ENCODE data around the gene RBM33.
"Not testable (repeated sequence)": the region's sequence is repeated elsewhere in the genome, so short reads cannot be mapped to it uniquely, and the experiment has no call there.

The RBM33 gene

DNA sequence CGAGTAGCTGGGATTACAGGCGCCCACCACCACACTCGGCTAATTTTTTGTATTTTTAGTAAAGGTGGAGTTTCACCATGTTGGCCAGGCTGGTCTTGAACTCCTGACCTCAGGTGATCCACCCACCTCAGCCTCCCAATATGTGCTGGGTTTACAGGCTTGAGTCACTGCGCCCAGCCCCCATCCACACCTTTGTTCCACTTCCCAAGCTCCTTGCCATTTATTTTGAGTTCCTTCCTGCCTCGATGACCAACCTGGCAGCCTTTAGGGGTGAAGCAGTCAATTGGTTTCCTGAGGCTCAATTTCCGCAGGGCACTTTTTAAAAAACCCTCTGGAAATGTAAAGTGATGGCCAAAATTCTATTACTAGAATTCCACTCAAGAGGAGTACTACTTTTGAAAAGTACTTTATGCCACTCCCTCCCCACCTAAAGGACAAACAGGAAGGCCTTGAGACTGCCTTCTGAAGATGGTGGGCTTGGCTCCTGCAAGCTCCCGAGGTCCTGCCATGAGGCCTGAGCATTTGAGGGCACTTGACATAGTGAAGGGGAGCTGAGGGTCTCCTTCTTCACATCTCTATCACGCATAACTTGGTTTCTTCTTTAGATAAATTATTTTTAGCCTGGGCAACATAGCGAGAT, 32.5 kb upstream of the RBM33 start:
- no peak overlapping the region for H3K4me3 Mint-ChIP-seq
- peaks cover 3% of the 10 kb centered on the region for H3K36me3 Mint-ChIP-seq
- DNase-seq = no peak
- CTCF ChIA-PET = interaction anchor here (1.2 to 2.5 kb wide), 3 partner anchors 13 to 156 kb away, joined by 3 to 12 read pairs (median 3); no protein-coding TSS in a partner anchor
- no peaks in the 10 kb centered on the region for H3K4me1 Mint-ChIP-seq
- H3K9me3 Mint-ChIP-seq = peaks cover 8% of the 10 kb centered on the region
- H3K27me3 Mint-ChIP-seq = peaks cover 13% of the 10 kb centered on the region
- H3K27ac Mint-ChIP-seq = no peak overlapping the region

DNA sequence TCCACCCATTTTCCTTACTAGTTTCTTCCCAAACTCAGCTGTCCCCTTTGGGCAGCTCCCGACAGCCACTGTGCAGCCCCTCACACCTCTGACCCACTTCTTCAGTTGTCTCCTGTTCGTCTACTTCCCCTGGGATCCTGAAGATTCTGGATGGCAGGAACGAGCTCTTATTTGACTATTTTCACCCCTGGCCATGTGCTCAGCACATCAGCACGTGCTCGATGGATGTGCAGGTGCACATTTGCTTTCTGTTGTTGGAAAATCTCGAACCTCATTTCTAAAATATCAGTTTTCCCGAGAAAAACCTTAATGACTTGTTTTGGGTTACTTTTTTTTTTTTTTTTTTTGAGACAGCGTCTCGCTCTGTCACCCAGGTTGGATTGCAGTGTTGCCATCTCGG, 31.8 kb upstream of the RBM33 start:
- no peak overlapping the region for H3K4me3 Mint-ChIP-seq
- H3K4me1 Mint-ChIP-seq = no peaks in the 10 kb centered on the region
- peaks cover 13% of the 10 kb centered on the region for H3K27me3 Mint-ChIP-seq
- no peak for DNase-seq
- CTCF ChIA-PET = interaction anchor here (1.2 to 2.5 kb wide), 2 partner anchors 14 to 155 kb away, joined by 3 to 12 read pairs; no protein-coding TSS in a partner anchor
- peaks cover 3% of the 10 kb centered on the region for H3K36me3 Mint-ChIP-seq
- H3K9me3 Mint-ChIP-seq = peaks cover 8% of the 10 kb centered on the region
- H3K27ac Mint-ChIP-seq = no peak overlapping the region

DNA sequence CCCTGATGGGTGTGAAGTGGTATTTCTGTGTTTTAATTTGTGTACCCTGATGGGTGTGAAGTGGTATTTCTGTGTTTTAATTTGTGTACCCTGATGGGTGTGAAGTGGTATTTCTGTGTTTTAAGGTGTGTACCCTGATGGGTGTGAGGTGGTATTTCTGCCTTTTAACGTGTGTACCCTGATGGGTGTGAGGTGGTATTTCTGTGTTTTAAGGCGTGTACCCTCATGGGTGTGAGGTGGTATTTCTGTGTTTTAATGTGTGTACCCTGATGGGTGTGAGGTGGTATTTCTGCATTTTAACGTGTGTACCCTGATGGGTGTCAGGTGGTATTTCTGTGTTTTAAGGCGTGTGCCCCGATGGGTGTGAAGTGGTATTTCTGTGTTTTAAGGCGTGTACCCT, 29.4 kb upstream of the RBM33 start:
- H3K27ac Mint-ChIP-seq, CTCF ChIA-PET, H3K9me3 Mint-ChIP-seq, DNase-seq, H3K36me3 Mint-ChIP-seq, H3K4me1 Mint-ChIP-seq, H3K4me3 Mint-ChIP-seq: not testable (repeated sequence)
- H3K27me3 Mint-ChIP-seq = peaks cover 23% of the 10 kb centered on the region

DNA sequence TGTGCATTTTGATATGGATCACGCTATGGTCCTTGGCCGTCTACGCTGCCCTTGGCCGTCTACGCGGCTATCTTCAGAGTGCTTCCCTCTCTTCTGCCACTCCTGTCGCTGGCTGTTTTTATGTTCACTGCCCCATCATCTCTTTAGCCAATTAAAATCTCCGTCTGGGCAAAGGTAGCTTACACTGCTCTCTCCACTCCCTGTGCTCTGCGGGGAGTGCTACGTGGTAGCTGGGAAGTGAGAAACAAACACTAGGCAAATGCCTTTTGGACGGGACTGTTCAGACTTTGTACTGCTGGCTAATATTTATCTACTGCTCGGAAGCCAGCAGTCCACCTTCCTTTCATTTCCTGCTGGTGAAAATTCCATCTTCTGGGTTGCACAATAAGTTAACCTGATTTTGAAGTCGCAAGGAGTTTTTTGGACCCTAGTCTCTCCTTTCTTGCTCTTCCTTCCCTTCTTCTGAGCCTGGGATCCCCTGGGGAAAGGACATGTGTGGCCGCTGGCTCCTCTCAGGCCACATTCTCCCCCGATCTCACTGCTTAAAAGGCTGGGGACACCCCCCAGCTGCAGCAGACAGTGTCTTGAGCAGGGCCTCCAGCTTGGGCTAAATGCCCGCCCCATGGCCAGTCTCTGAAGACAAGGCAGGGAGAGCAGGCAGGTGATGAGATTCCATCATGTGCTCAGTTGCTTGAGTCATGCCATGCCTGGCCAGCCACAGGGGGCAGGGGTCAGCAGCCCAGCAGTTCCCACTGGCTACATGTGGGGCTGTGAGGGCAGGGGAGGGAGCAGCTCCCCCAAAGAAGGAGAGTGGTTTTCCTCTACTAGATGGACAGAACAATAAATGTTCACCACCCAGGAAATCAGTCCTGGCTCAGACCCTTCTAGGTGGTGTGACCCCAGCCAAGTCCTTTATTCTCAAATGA, 25.5 kb upstream of the RBM33 start:
- Mint-ChIP-seq H3K4me1 (no peaks in the 10 kb centered on the region), H3K27me3 (peaks cover 22% of the 10 kb centered on the region), H3K9me3 (peaks cover 8% of the 10 kb centered on the region), H3K36me3 (peaks cover 3% of the 10 kb centered on the region), H3K4me3 (no peak overlapping the region), H3K27ac (no peak overlapping the region)
- DNase-seq = no peak
- CTCF ChIA-PET = no interaction called here

DNA sequence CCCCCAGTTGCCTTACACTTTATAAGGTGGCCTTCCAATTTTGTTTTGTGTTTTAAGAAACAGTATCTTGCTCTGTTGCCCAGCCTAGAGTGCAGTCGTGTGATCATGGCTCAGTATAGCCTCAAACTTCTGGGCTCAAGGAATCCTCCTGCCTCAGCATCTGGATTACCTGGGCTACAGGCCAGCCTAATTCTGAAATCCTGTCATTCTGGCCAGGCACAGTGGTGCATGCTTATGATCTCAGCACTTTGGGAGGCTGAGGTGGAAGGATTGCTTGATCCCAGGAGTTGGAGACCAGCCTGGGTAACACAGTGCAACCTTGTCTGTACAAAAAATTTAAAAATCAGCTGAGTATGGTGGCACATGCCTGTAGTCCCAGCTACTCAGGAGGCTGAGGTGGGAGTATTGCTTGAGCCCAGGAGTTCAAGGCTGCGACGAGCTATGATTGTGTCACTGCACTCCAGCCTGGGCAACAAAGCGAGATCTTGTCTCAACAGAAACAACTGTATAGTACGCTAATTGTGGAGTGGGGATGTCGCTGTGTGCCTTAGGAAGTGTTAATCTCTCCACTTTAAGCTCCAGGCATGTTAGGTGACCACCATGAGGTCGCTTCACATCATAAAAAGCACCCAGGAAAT, 24.7 kb upstream of the RBM33 start:
- Mint-ChIP-seq H3K9me3 (peaks cover 6% of the 10 kb centered on the region), H3K4me3 (no peak overlapping the region), H3K27me3 (peaks cover 28% of the 10 kb centered on the region), H3K4me1 (no peaks in the 10 kb centered on the region), H3K27ac (no peak overlapping the region), H3K36me3 (peaks cover 3% of the 10 kb centered on the region)
- CTCF ChIA-PET = no interaction called here
- no peak for DNase-seq

DNA sequence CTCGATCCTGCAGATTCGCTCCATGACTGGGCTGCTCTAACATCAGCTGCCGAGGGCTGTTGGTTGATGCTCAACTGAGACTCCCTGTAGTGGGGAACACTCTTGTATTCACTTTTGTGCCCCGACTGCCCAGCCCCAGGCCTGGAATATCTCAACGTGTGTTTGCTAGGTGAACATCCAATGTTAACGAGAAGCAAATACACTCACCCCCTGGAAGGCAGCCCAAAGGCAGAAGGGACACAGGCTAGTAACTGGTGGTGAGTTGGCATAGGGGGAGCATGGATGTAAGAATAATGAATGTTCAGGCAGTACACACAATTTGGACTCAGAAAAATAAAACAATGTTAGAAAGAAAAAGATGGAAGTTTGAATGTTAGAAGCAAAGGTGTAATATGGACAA, 24.0 kb upstream of the RBM33 start:
- CTCF ChIA-PET = interaction anchor here (1.1 kb wide), 1 partner anchor 22 kb away, joined by 3 read pairs; no protein-coding TSS in a partner anchor
- Mint-ChIP-seq H3K4me1 (no peaks in the 10 kb centered on the region), H3K36me3 (no peaks in the 10 kb centered on the region), H3K27me3 (peaks cover 31% of the 10 kb centered on the region), H3K9me3 (no peaks in the 10 kb centered on the region), H3K27ac (no peak overlapping the region), H3K4me3 (no peak overlapping the region)
- no peak for DNase-seq

DNA sequence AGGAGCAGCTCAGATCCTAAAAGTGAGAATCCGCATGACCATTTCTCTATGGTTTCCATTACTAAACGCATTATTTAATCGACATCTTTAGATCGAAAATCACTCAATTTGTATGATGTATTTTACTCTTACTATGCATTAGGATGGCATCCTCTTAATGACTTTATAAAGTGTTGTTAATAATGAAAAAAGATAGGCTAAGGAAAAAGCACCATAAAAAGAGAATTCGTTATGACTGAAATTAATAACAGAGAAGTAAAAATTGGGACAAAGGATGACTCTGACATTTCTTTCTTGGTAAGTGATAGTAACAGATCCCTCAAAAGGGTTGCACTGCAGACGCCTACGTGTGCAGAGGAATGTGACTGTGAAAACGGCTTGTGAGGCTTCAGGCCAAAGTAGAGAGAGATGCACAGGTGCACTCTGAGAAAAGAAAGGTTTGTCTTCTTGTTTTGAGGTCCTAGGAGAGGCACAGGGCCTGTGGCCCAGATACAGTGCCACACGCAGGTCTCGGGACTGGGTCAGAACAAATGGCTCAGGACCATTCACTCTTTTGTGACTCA, 23.0 kb upstream of the RBM33 start:
- H3K4me1 Mint-ChIP-seq = no peaks in the 10 kb centered on the region
- peaks cover 33% of the 10 kb centered on the region for H3K27me3 Mint-ChIP-seq
- no peak for DNase-seq
- H3K36me3 Mint-ChIP-seq = no peaks in the 10 kb centered on the region
- H3K27ac Mint-ChIP-seq = no peak overlapping the region
- CTCF ChIA-PET = interaction anchor here (1.8 kb wide), 1 partner anchor 23 kb away, joined by 6 read pairs; no protein-coding TSS in a partner anchor
- no peaks in the 10 kb centered on the region for H3K9me3 Mint-ChIP-seq
- no peak overlapping the region for H3K4me3 Mint-ChIP-seq

DNA sequence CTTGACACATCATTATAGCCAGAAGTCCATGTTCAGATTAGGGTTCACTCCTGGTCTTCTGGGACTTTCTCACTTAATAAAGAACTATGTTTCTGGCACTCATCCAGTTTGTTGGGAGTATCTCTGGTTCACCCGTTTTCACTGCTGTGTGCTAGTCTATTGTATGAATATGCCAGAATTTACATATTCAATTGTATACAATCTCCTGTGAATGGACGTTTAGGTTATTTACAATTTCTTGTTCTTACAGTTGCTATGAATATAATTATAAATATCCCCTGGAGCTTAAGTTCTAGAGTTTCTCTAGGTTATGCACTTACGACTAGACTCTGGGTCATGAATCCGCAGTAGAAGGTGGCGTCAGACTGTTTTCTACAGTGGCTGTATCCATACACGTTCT, 20.0 kb upstream of the RBM33 start:
- H3K4me1 Mint-ChIP-seq = no peaks in the 10 kb centered on the region
- H3K4me3 Mint-ChIP-seq = no peak overlapping the region
- no peak overlapping the region for H3K27ac Mint-ChIP-seq
- H3K9me3 Mint-ChIP-seq = peaks cover 5% of the 10 kb centered on the region
- H3K36me3 Mint-ChIP-seq = no peaks in the 10 kb centered on the region
- peaks cover 31% of the 10 kb centered on the region for H3K27me3 Mint-ChIP-seq
- DNase-seq = no peak
- CTCF ChIA-PET = no interaction called here

DNA sequence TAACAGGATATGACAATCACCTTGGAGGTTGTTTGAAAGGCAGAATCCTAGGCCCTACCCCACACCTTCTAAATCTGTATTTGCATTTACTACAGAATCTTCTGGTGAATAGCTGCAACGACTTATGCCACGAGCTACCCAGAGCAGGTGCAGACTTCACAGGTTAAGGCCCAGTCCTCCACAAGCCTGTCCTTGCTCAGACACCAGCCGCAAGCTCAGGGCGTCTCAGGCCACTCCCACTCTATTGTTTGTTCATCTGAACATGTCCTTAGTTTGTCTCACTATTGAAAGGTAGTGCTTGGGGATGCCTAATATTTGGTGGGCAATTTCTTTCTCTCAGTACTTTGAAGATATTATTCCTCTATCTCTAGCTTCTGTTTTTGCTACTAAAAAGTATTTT, 18.9 kb upstream of the RBM33 start:
- no peak for DNase-seq
- CTCF ChIA-PET = no interaction called here
- H3K9me3 Mint-ChIP-seq = peaks cover 11% of the 10 kb centered on the region
- H3K4me3 Mint-ChIP-seq = no peak overlapping the region
- H3K27ac Mint-ChIP-seq = no peak overlapping the region
- H3K36me3 Mint-ChIP-seq = no peaks in the 10 kb centered on the region
- H3K27me3 Mint-ChIP-seq = peaks cover 24% of the 10 kb centered on the region
- H3K4me1 Mint-ChIP-seq = peaks cover 3% of the 10 kb centered on the region

DNA sequence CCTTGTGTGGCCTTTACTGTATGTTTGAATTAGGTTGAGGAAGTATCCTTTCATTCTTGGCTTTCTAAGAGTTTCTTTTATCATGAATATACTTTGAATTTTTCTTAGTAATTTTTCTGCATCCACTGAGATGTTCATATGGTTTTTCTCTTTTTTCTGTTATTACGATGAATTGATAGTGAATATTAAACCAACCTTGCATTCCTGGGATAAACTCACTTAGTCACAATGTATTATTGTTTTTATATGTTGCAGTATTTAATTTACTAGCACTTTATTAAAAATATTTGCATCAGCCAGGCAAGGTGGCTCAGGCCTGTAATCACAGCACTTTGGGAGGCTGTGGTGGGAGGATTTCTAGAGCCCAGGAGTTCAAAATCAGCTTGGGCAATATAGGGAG, 15.3 kb upstream of the RBM33 start:
- H3K27ac Mint-ChIP-seq = no peak overlapping the region
- CTCF ChIA-PET = no interaction called here
- no peak for DNase-seq
- peaks cover 3% of the 10 kb centered on the region for H3K4me1 Mint-ChIP-seq
- peaks cover 14% of the 10 kb centered on the region for H3K9me3 Mint-ChIP-seq
- H3K27me3 Mint-ChIP-seq = peaks cover 16% of the 10 kb centered on the region
- no peak overlapping the region for H3K4me3 Mint-ChIP-seq
- H3K36me3 Mint-ChIP-seq = no peaks in the 10 kb centered on the region

DNA sequence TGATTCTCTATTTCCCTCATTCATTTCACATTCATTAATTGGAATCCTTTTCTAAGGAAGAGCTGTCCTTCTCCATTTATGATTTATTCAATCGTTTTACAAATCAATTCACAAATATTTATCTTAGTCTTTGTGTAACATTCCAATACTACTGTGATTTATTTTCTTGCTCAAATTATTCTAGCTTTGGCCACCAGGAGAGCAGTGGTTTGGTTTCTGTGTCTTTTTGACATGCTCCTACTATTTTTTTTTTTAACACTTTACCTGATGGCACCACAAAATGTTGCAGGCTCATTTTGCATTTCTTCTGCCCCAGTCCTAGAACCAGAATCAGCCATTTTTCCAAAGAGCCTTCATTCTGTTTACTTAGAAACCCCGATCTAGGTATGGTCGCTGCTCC, 13.3 kb upstream of the RBM33 start:
- peaks cover 3% of the 10 kb centered on the region for H3K4me1 Mint-ChIP-seq
- CTCF ChIA-PET = interaction anchor here (0.7 kb wide), 1 partner anchor 32 kb away, joined by 3 read pairs; no protein-coding TSS in a partner anchor
- no peaks in the 10 kb centered on the region for H3K36me3 Mint-ChIP-seq
- no peak overlapping the region for H3K4me3 Mint-ChIP-seq
- peaks cover 18% of the 10 kb centered on the region for H3K9me3 Mint-ChIP-seq
- peaks cover 6% of the 10 kb centered on the region for H3K27me3 Mint-ChIP-seq
- DNase-seq = no peak
- no peak overlapping the region for H3K27ac Mint-ChIP-seq

DNA sequence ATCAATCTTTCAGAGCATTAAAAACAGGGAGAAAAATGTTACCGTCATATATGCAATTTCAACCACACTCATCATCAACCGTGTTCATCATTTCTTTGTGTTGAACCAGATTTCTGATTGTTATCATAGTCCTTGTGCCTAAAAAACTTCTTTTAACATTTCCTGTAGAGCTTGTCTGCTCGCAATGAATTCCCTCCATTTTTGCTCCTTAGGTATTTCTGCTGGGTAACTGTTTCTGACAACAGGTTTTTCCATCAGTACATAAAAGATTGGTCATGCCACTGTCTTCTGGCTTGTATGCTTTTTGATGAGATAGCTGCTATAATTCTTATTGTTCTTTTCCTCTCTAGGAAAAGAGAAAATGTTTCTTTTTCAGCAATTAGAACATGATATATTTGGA, 8.6 kb upstream of the RBM33 start:
- peaks cover 36% of the 10 kb centered on the region for H3K9me3 Mint-ChIP-seq
- peaks cover 23% of the 10 kb centered on the region for H3K36me3 Mint-ChIP-seq
- no peaks in the 10 kb centered on the region for H3K4me1 Mint-ChIP-seq
- peaks cover 24% of the 10 kb centered on the region for H3K27me3 Mint-ChIP-seq
- no peak overlapping the region for H3K4me3 Mint-ChIP-seq
- H3K27ac Mint-ChIP-seq = no peak overlapping the region
- no peak for DNase-seq
- CTCF ChIA-PET = interaction anchor here (0.9 to 1.7 kb wide), 2 partner anchors 37 to 1256 kb away, joined by 3 to 4 read pairs; no protein-coding TSS in a partner anchor

DNA sequence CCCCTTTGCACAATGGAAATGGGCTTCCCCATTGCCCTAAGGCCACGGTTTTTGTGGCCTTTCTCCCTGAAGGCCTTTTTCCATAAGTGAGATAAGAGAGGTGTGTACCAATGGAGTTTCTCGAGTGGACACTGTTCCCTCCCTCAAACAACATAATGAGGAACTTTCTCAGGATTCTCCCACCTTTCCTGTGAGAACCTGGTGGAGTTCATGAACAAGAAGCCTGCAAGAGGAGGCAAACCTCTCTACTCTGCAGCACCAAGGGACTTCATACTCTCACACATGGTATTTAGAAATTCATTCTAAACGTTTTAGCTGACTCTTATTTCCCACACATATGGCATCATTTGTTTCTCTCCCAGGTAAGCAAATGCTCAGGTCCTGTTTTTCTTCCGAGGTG, 7.3 kb upstream of the RBM33 start:
- DNase-seq = no peak
- peaks cover 36% of the 10 kb centered on the region for H3K36me3 Mint-ChIP-seq
- CTCF ChIA-PET = interaction anchor here (1.7 kb wide), 1 partner anchor 38 kb away, joined by 3 read pairs; no protein-coding TSS in a partner anchor
- no peak overlapping the region for H3K4me3 Mint-ChIP-seq
- H3K4me1 Mint-ChIP-seq = peaks cover 2% of the 10 kb centered on the region
- H3K27me3 Mint-ChIP-seq = peaks cover 21% of the 10 kb centered on the region
- peaks cover 39% of the 10 kb centered on the region for H3K9me3 Mint-ChIP-seq
- H3K27ac Mint-ChIP-seq = no peak overlapping the region

DNA sequence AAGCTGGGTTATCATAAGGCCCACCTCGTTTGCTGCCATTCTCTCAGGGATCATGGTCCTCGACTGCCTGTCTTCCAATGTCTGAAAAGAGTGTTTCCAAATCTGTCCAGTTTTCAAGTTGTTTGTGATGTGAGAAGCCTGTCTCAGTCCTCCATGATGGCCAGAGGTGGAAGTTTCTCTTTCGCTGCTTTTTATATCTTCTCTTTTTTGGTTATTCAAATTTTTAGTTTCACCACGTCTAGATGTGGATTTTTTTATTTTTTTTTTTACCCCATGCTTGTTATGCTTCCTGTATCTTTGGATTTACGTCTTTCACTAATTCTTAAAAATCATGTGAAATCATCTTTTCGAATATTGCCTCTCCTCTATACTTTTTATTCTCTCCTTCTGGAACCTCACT, 6.1 kb upstream of the RBM33 start:
- Mint-ChIP-seq H3K27me3 (peaks cover 21% of the 10 kb centered on the region), H3K9me3 (peaks cover 39% of the 10 kb centered on the region), H3K27ac (no peak overlapping the region), H3K4me1 (peaks cover 8% of the 10 kb centered on the region), H3K4me3 (no peak overlapping the region), H3K36me3 (peaks cover 39% of the 10 kb centered on the region)
- CTCF ChIA-PET = no interaction called here
- DNase-seq = no peak
